Endodermal cell (in vitro differentiated cells): ENCODE measurements around the gene QRICH1. TPM values are rescaled to one million over a fixed set of nuclear protein-coding genes. Genes with fewer than 3 reads are reported as not detected.

Experiments used
- DNase-seq: peaks from one replicate; pipeline ENCODE4 v3.0.0-alpha.2; 2017
- H3K27ac ChIP-seq: 2 replicates; pipeline ENCODE4 v1.5.1; 2013; ENCODE audit warnings: mild to moderate bottlenecking, low read depth, low read length, moderate library complexity
- H3K27me3 ChIP-seq: 2 replicates; pipeline ENCODE4 v1.6.1; 2013; ENCODE audit warnings: mild to moderate bottlenecking, low read length, moderate library complexity; ENCODE audit not compliant: insufficient read depth, control insufficient read depth, poor library complexity, severe bottlenecking
- H3K36me3 ChIP-seq: 2 replicates; pipeline ENCODE4 v1.7.0; 2013; ENCODE audit warnings: mild to moderate bottlenecking, low read length, moderate library complexity; ENCODE audit not compliant: control insufficient read depth, insufficient read depth
- H3K4me1 ChIP-seq: one replicate; pipeline ENCODE4 v1.7.0; 2013; ENCODE audit warnings: low read length; ENCODE audit not compliant: control insufficient read depth, insufficient read depth
- H3K4me3 ChIP-seq: 2 replicates; pipeline ENCODE4 v1.5.1; 2013; ENCODE audit warnings: mild to moderate bottlenecking, low read length, moderate library complexity
- H3K9ac ChIP-seq: 2 replicates; pipeline ENCODE4 v1.6.1; 2013; ENCODE audit warnings: mild to moderate bottlenecking, low read length, moderate library complexity; ENCODE audit not compliant: poor library complexity, severe bottlenecking; ENCODE audit errors: extremely low read depth
- H3K9me3 ChIP-seq: 2 replicates; pipeline ENCODE4 v1.6.1; 2013; ENCODE audit warnings: mild to moderate bottlenecking, low read length, moderate library complexity; ENCODE audit not compliant: control insufficient read depth
- H3K27ac Mint-ChIP-seq: 2 replicates; pipeline ENCODE4 v1.8.0; 2020; ENCODE audit warnings: mixed read lengths
- H3K27me3 Mint-ChIP-seq: 2 replicates; pipeline ENCODE4 v1.8.0; 2021; ENCODE audit warnings: mild to moderate bottlenecking, mixed read lengths; ENCODE audit not compliant: insufficient read depth
- H3K36me3 Mint-ChIP-seq: 2 replicates; pipeline ENCODE4 v1.8.0; 2020; ENCODE audit warnings: low read depth, mixed read lengths
- H3K4me1 Mint-ChIP-seq: 2 replicates; pipeline ENCODE4 v1.8.0; 2020; ENCODE audit warnings: mixed read lengths
- H3K4me3 Mint-ChIP-seq: 2 replicates; pipeline ENCODE4 v1.8.0; 2020; ENCODE audit warnings: mild to moderate bottlenecking, moderate library complexity, mixed read lengths
- H3K9me3 Mint-ChIP-seq: 2 replicates; pipeline ENCODE4 v1.8.0; 2020; ENCODE audit warnings: mild to moderate bottlenecking, mixed read lengths
- CTCF ChIP-seq: fragments of 200-600 bp; sonication (generic); conservative IDR thresholded peaks from 2 replicates; pipeline ENCODE4 v1.5.0; 2021; ENCODE audit warnings: antibody characterized with exemption, mild to moderate bottlenecking
- WGBS, 2 experiments: methylation state at CpG; one replicate each; pipeline versions ENCODE4 v1.1.5 to v1.1.7; 2013; ENCODE audit warnings: missing lambda C conversion rate in 2 of 2, mixed read lengths in 1 of 2; ENCODE audit not compliant: insufficient coverage in 1 of 2, insufficient read length in 1 of 2; 5-methylcytosine and 5-hydroxymethylcytosine counted together
- total RNA-seq, 2 donors: library from RNA; stranded (reverse); fragmentation: NEBNext Ultra II Directional in 1 of 2; extraction: Animal tissue kit (Norgen Biotek cat#: 25700) in 1 of 2; gene quantifications; 2 replicates in 1 of 2; 3 replicates in 1 of 2; pipeline ENCODE4 v1.2.1, GENCODE V29; 2021

The QRICH1 gene
- total RNA-seq, 2 donors from 2014 or later: 127 to 155 TPM

DNA sequence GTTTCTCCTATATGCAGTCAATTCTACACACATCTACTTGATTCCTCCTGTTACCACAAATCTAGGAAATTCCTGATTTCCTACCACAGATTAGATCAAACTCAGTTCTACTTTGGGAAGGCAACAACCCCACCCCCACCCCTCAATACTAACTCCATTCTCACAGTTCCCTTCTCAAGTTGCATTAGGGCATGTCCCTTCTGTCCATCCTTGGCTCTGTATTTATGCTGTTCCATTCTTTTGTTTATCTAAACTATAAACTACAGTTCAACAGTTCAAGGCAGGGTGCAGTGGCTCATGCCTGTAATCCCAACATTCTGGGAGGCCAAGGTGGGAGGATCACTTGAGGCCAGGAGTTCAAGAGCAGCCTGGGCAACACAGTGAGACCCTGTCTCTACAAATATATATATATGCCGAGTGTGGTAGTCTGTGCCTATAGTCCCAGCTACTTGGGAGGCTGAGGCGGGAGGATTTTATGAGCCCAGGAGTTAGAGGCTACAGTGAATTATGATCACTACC is 39.5 kb downstream of the QRICH1 start:
- Histone ChIP-seq H3K27me3 (no peaks in the 10 kb centered on the region), H3K4me3 (no peak overlapping the region), H3K9me3 (no peaks in the 10 kb centered on the region), H3K27ac (no peak overlapping the region), H3K4me1 (no peaks in the 10 kb centered on the region), H3K36me3 (peaks cover 73% of the 10 kb centered on the region), H3K9ac (no peak overlapping the region)
- DNase-seq: no peak
- H3K4me1 Mint-ChIP-seq: no peaks in the 10 kb centered on the region
- no peak overlapping the region for H3K4me3 Mint-ChIP-seq
- 95 to 100% methylated on average over 1 to 2 of the region's 2 CpGs for WGBS, 2 experiments
- H3K27ac Mint-ChIP-seq: no peak overlapping the region
- no peaks in the 10 kb centered on the region for H3K27me3 Mint-ChIP-seq
- H3K9me3 Mint-ChIP-seq: no peaks in the 10 kb centered on the region
- TF ChIP-seq CTCF: no peak
- peaks cover 73% of the 10 kb centered on the region for H3K36me3 Mint-ChIP-seq

GRCh38 chr3:49053543-49053942 is 40.3 kb downstream of the QRICH1 start:
- H3K27me3 Mint-ChIP-seq: no peaks in the 10 kb centered on the region
- peaks cover 73% of the 10 kb centered on the region for H3K36me3 Mint-ChIP-seq
- no peak for DNase-seq
- Histone ChIP-seq H3K9me3 (no peaks in the 10 kb centered on the region), H3K4me1 (no peaks in the 10 kb centered on the region), H3K27ac (no peak overlapping the region), H3K27me3 (no peaks in the 10 kb centered on the region), H3K9ac (no peak overlapping the region), H3K4me3 (no peak overlapping the region), H3K36me3 (peaks cover 75% of the 10 kb centered on the region)
- 98 to 100% methylated on average over 1 of the region's 1 CpG for WGBS, 2 experiments
- no peak for TF ChIP-seq CTCF
- H3K4me1 Mint-ChIP-seq: no peaks in the 10 kb centered on the region
- no peaks in the 10 kb centered on the region for H3K9me3 Mint-ChIP-seq
- no peak overlapping the region for H3K27ac Mint-ChIP-seq
- H3K4me3 Mint-ChIP-seq: no peak overlapping the region

DNA sequence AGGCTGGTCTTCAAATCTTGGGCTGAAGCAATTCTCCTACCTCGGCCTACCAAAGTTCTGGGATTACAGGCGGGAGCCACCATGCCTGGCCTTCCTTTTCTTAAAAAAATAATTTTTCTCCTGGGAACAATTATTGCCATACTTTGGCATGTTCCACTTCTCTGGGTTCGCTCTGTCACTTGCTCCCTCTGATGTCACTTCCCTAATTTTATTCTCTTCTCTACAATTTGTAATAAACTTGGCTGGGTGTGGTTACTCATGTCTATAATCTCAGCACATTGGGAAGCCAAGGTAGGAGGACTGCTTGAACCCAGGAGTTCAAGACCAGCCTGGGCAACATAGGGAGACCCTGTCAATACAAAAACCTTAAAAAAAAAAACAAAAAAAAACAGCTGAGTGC is 58.6 kb downstream of the QRICH1 start:
- Mint-ChIP-seq H3K36me3 (peaks cover 63% of the 10 kb centered on the region), H3K4me3 (no peak overlapping the region), H3K4me1 (no peaks in the 10 kb centered on the region), H3K9me3 (no peaks in the 10 kb centered on the region), H3K27ac (no peak overlapping the region), H3K27me3 (no peaks in the 10 kb centered on the region)
- no peaks in the 10 kb centered on the region for H3K9me3 ChIP-seq
- TF ChIP-seq CTCF: no peak
- H3K9ac ChIP-seq: no peak overlapping the region
- no peak for DNase-seq
- H3K4me3 ChIP-seq: no peak overlapping the region
- H3K36me3 ChIP-seq: peaks cover 62% of the 10 kb centered on the region
- no peaks in the 10 kb centered on the region for H3K4me1 ChIP-seq
- no peak overlapping the region for H3K27ac ChIP-seq
- 91 to 92% methylated on average over 3 of the region's 3 CpGs for WGBS, 2 experiments
- H3K27me3 ChIP-seq: no peaks in the 10 kb centered on the region
